K562 (cell line): Measurements from ENCODE around the gene C12orf42. TPM values are rescaled to one million over a fixed set of nuclear protein-coding genes. Genes with fewer than 3 reads are reported as not detected.

Source experiments
- ATAC-seq: fragments of 200-7000 bp; cut with Tn5 transposase; 3 replicates; pipeline ENCODE4 v1.9.1; 2020; ENCODE audit warnings: moderate library complexity
- BruUV-seq: library from RNA; stranded (reverse); fragments of 400-500 nt; replicated peaks from 2 replicates; lab custom pipeline; 2021; lab: Mats Ljungman, UMichigan
- CTCF ChIA-PET: fragments of 300-600 bp; formaldehyde crosslinking; extraction: SDS; loops from one replicate; lab custom pipeline; 2021; ENCODE audit warnings: low intra/inter-chr PET ratio; lab: Yijun Ruan, JAX
- POLR2A ChIA-PET: fragments of 300-600, 350-650 bp; sonication (Branson Sonifier 250); formaldehyde crosslinking; extraction: SDS; loops from one replicate; lab custom pipeline; 2021; ENCODE audit warnings: antibody characterized with exemption, inconsistent platforms; lab: Yijun Ruan, JAX
- DNase-seq, 4 experiments: peaks; one replicate each; pipeline versions ENCODE4 v3.0.0 to v3.0.0-alpha.2; 2011 to 2018; ENCODE audit warnings: low spot score in 3 of 4, mixed read lengths in 3 of 4; ENCODE audit errors: extremely low read depth in 1 of 4
- FAIRE-seq: peaks from 2 replicates; lab custom pipeline; 2011; peaks lifted over from hg19 to GRCh38; lab: Jason Lieb, UNC
- H2AFZ ChIP-seq: 2 replicates; pipeline ENCODE4 v1.6.0; 2011; ENCODE audit warnings: low read depth, low read length, control low read depth, inconsistent platforms
- H3K27ac ChIP-seq: fragments of 200-600 bp; 3 replicates; pipeline ENCODE4 v1.8.0; 2011; ENCODE audit warnings: low read depth, mild to moderate bottlenecking, control low read depth, inconsistent platforms, low read length, moderate library complexity, mixed read lengths; ENCODE audit errors: extremely low read depth
- H3K27me3 ChIP-seq, 2 experiments: fragments of 300-600 bp in 1 of 2; 2 replicates in 1 of 2; 3 replicates in 1 of 2; pipeline versions ENCODE4 v1.6.0 to v1.8.0; 2011; ENCODE audit warnings: inconsistent platforms in 2 of 2, low read length in 2 of 2, mild to moderate bottlenecking in 1 of 2, mixed read lengths in 1 of 2, moderate library complexity in 1 of 2; ENCODE audit not compliant: control insufficient read depth in 2 of 2, insufficient read depth in 2 of 2
- H3K36me3 ChIP-seq: fragments of 300-600 bp; 3 replicates; pipeline ENCODE4 v1.8.0; 2011; ENCODE audit warnings: mild to moderate bottlenecking, low read length, inconsistent platforms; ENCODE audit not compliant: control insufficient read depth, insufficient read depth
- H3K4me1 ChIP-seq, 2 experiments: fragments of 200-600 bp in 1 of 2; replicated peaks in 1 of 2; 2 replicates in 1 of 2; 3 replicates in 1 of 2; pipeline versions ENCODE4 v1.5.1 to v1.8.0; 2011; ENCODE audit warnings: inconsistent platforms in 2 of 2, low read length in 2 of 2, mild to moderate bottlenecking in 1 of 2, mixed read lengths in 1 of 2, moderate library complexity in 1 of 2; ENCODE audit not compliant: control insufficient read depth in 2 of 2, insufficient read depth in 2 of 2
- H3K4me2 ChIP-seq: 2 replicates; pipeline ENCODE4 v1.6.1; 2011; ENCODE audit warnings: low read length, control low read depth, inconsistent platforms, mixed read lengths; ENCODE audit not compliant: insufficient read depth
- H3K4me3 ChIP-seq: fragments of 200-600 bp; sonication (generic), shearing (Covaris generic); 2 replicates; pipeline ENCODE4 v1.5.1; 2016; ENCODE audit warnings: control low read depth, inconsistent platforms
- H3K79me2 ChIP-seq: fragments of 200-600 bp; 3 replicates; pipeline ENCODE4 v1.8.0; 2011; ENCODE audit warnings: low read length, inconsistent platforms; ENCODE audit not compliant: control insufficient read depth, insufficient read depth
- H3K9ac ChIP-seq, 2 experiments: 2 replicates each; pipeline versions ENCODE4 v1.6.0 to v1.6.1; 2011; ENCODE audit warnings: low read depth in 2 of 2, low read length in 2 of 2, control low read depth in 1 of 2, inconsistent platforms in 1 of 2, mild to moderate bottlenecking in 1 of 2, mixed read lengths in 1 of 2; ENCODE audit not compliant: insufficient read depth in 1 of 2
- H3K9me1 ChIP-seq: one replicate; pipeline ENCODE4 v1.6.0; 2011; ENCODE audit warnings: inconsistent platforms, mild to moderate bottlenecking, low read length, moderate library complexity; ENCODE audit not compliant: control insufficient read depth, insufficient read depth
- H3K9me3 ChIP-seq: replicated peaks from 2 replicates; pipeline ENCODE4 v1.5.1; 2011; ENCODE audit warnings: low read depth, low read length, inconsistent platforms; ENCODE audit not compliant: control insufficient read depth, insufficient read depth
- H4K20me1 ChIP-seq: replicated peaks from 2 replicates; pipeline ENCODE4 v1.6.1; 2011; ENCODE audit warnings: low read length, inconsistent platforms, mixed read lengths; ENCODE audit not compliant: control insufficient read depth, insufficient read depth
- SMARCB1 ChIP-seq: IDR thresholded peaks from 2 replicates; pipeline ENCODE4 v1.6.1; 2011; ENCODE audit warnings: improper control_type of control experiment, low read depth; ENCODE audit not compliant: insufficient read length
- ZEB2 ChIP-seq: fragments of 450-650 bp; IDR thresholded peaks from 2 replicates; pipeline ENCODE4 v1.6.1; 2016
- ZFP30 ChIP-seq: fragments of 250-450 bp; sonication (Bioruptor Pico); IDR thresholded peaks from 2 replicates; pipeline ENCODE4 v1.8.0; 2022; ENCODE audit warnings: moderate library complexity, mild to moderate bottlenecking, inconsistent platforms, borderline replicate concordance
- WGBS: fragments of 100-300 bp; shearing (Covaris generic); methylation state at CpG from one replicate; pipeline ENCODE4 v1.1.6; 2016; ENCODE audit warnings: low coverage, mixed read lengths; ENCODE audit not compliant: insufficient coverage; ENCODE audit errors: missing lambda C conversion rate; 5-methylcytosine and 5-hydroxymethylcytosine counted together
- in situ Hi-C: fragments of 300-500 bp; cut with MboI; formaldehyde crosslinking; loops from 4 replicates; pipeline ENCODE4 v1.15.0; 2018; ENCODE audit warnings: inconsistent platforms, mixed read lengths
- intact Hi-C: fragments of 100-400 bp; cut with micrococcal nuclease; formaldehyde crosslinking; loops from 2 replicates; pipeline ENCODE4 v1.14.2; 2022
- polyA plus RNA-seq, 8 experiments: library from polyadenylated mRNA; depleted of rRNA in 4 of 8; stranded (reverse) in 5 of 8; unstranded in 3 of 8; fragments of >200 nt; fragmentation: Nextera tagmentation in 2 of 8; fragmentation: Illumina TruSeq in 1 of 8; extraction: Ambion mirVana in 2 of 8; extraction: Trizol in 1 of 8; gene quantifications; 2 replicates each; pipeline versions ENCODE4 v1.2.1 to v1.2.3, GENCODE V29; 2011 to 2014; ENCODE audit warnings: inconsistent platforms in 1 of 8, missing spikeins in 1 of 8
- total RNA-seq, 7 experiments: library from RNA; depleted of rRNA in 6 of 7; stranded (reverse); fragments of >200 nt in 6 of 7; fragmentation: Illumina TruSeq in 2 of 7; extraction: Trizol in 2 of 7; gene quantifications; 2 replicates each; pipeline versions ENCODE4 v1.2.1 to v1.2.3, GENCODE V29; 2011 to 2021; ENCODE audit warnings: low replicate concordance in 1 of 7
- TF ChIP-seq, protein P1 (sequence below): sonication (generic); formaldehyde crosslinking; IDR thresholded peaks from 2 replicates; pipeline ENCODE4 v1.8.0; 2023; ENCODE audit warnings: missing genetic modification reagents, mild to moderate bottlenecking, borderline replicate concordance

The C12orf42 gene
- total and polyA plus RNA-seq, 9 of the 15 experiments (the other 6 are each of a cell fraction or from before 2014, with no cell fraction given): not detected

DNA sequence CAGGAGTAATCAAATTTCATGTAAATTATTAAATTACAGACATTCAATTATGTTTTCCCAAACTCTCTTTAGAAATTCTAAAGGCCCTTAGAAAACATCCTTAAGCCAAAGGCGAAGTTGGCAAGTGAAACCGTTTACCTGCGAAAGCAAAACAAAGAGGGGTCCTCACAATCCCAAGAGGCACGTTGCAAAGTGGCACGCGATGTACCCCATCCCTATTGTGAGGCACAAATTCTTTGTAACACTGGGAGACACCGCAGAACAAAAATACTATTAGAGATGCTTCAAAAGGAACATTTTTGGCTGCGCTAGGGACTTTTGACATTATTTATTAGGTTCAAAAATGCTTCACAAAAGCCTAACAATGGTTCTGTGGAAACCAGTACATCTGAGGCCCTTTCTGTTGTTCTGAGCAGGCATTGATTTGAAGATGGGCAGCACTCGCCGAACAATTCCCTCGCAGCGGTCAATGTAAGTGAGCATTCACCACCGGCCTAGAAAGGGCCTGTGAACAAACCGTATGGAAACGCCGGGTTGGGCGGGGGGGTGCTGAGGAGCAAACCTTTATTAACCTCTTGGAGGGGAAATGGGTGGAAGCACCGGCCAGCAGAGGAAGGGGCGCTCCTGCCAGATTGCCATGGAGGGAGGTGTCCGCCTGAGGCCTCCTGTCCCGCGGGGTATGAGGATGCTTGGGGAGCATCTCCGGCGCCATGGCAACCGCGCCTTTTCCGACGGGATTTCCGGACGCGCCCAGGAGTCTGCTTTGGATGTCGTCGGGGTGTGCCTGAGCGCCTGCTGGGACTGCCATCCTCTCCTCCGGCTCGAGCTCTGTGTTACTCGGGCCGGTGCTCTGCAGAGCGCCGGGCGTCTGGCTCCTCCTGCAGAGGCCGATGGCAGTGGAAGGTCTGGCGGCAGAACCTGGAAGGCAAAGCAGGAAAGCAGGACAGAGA lies 193.9 kb downstream of the C12orf42 start (continued):
- TF ChIP-seq, protein P1, sequence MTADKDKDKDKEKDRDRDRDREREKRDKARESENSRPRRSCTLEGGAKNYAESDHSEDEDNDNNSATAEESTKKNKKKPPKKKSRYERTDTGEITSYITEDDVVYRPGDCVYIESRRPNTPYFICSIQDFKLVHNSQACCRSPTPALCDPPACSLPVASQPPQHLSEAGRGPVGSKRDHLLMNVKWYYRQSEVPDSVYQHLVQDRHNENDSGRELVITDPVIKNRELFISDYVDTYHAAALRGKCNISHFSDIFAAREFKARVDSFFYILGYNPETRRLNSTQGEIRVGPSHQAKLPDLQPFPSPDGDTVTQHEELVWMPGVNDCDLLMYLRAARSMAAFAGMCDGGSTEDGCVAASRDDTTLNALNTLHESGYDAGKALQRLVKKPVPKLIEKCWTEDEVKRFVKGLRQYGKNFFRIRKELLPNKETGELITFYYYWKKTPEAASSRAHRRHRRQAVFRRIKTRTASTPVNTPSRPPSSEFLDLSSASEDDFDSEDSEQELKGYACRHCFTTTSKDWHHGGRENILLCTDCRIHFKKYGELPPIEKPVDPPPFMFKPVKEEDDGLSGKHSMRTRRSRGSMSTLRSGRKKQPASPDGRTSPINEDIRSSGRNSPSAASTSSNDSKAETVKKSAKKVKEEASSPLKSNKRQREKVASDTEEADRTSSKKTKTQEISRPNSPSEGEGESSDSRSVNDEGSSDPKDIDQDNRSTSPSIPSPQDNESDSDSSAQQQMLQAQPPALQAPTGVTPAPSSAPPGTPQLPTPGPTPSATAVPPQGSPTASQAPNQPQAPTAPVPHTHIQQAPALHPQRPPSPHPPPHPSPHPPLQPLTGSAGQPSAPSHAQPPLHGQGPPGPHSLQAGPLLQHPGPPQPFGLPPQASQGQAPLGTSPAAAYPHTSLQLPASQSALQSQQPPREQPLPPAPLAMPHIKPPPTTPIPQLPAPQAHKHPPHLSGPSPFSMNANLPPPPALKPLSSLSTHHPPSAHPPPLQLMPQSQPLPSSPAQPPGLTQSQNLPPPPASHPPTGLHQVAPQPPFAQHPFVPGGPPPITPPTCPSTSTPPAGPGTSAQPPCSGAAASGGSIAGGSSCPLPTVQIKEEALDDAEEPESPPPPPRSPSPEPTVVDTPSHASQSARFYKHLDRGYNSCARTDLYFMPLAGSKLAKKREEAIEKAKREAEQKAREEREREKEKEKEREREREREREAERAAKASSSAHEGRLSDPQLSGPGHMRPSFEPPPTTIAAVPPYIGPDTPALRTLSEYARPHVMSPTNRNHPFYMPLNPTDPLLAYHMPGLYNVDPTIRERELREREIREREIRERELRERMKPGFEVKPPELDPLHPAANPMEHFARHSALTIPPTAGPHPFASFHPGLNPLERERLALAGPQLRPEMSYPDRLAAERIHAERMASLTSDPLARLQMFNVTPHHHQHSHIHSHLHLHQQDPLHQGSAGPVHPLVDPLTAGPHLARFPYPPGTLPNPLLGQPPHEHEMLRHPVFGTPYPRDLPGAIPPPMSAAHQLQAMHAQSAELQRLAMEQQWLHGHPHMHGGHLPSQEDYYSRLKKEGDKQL (CRISPR knock-in tag): no peak
- TF ChIP-seq ZEB2 (no peak), ZFP30 (CRISPR knock-in tag) (no peak)
- TF ChIP-seq, all 486 proteins: peak for 0

DNA sequence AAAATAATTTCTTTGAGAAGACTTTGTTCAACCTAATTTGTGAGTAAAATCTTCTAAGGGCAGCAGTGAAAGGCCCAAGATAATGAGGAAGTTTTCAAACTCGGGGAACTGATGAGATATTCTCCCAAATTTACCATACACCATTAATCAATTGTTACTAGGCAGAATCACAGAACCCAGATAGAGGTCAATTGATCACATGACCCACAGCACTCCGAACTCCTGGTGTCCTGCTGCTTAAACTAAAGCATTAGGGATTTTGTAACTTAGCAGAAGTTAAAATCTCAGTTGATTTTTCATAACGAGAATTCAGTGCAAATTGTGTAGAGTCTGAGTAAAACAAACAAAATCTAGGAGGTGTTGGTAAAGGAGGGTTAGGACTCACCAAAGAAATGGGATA lies 207.8 kb downstream of the C12orf42 start:
- ATAC-seq (no peak), DNase-seq (no peak)
- in situ Hi-C loops: no loop called here
- TF ChIP-seq SMARCB1: no peak

More for the DNA sequence above, 207.8 kb downstream of the C12orf42 start:
- H3K79me2 ChIP-seq: no peaks in the 10 kb centered on the region
- no peak overlapping the region for H3K4me3 ChIP-seq
- WGBS: 0% methylated on average over 3 of the region's 3 CpGs
- FAIRE-seq: no peak
- intact Hi-C loops: no loop called here
- no peak overlapping the region for H2AFZ ChIP-seq
- ChIA-PET POLR2A (no interaction called here), CTCF (no interaction called here)
- no peaks in the 10 kb centered on the region for H3K4me1 ChIP-seq
- H3K9me3 ChIP-seq: no peaks in the 10 kb centered on the region
- no peaks in the 10 kb centered on the region for H3K27me3 ChIP-seq
- no peaks in the 10 kb centered on the region for H3K36me3 ChIP-seq
- BruUV-seq: no TSS peak
- no peak overlapping the region for H3K27ac ChIP-seq
- H3K9ac ChIP-seq: no peak overlapping the region
- no peak overlapping the region for H3K4me2 ChIP-seq
- no peaks in the 10 kb centered on the region for H3K9me1 ChIP-seq
- H4K20me1 ChIP-seq: no peaks in the 10 kb centered on the region
